ENCODE measurements around the gene MPZL3.

DNA sequence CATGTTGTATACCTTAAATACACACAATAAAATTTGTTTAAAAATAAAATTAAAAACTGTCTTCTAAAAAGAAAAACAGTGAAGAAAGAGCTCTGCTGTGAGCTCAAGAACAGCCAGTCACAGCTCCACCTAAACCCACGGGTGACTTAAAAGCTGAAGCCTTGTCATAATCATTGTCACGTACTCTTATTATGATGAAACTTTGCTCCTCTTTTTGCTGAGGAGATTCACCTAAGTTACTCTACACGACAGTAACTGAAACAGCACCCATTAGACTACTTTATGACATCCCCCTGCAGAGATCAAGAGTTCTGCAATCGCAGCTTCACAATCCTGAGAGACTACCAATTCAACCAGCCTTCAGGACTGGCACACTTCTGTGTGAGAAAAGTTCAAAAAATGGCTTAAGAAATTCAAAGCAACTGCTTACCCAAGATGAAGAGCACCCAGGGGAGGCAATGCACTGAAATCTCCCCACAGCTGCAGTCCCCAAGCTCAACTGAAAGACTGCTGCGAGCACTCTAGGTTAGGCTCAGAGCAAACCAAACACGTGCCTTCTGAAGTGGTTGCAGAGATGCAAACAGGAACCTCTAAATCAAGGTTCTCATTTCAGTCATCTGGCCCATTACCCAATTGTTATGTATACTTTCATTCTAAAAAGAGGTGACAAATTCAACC, 27.5 kb downstream of the MPZL3 start, which contains the start of gene JAML:
- TF ChIP-seq ZNF274 (IDR thresholded peaks at IDR 0.05; ENCODE audit: low read depth, low read length) (no peak), YY1 (IDR thresholded peaks at IDR 0.05; ENCODE audit: insufficient read depth, insufficient read length) (no peak), SUZ12 (IDR thresholded peaks at IDR 0.05; ENCODE audit: extremely low read depth, insufficient read depth, insufficient read length) (no peak)

Data from NT2/D1 (cell line).